Measurements from ENCODE around the gene AMFR. TPM values are rescaled to one million over a fixed set of nuclear protein-coding genes. Genes with fewer than 3 reads are reported as not detected.
"Not testable (repeated sequence)": the region's sequence is repeated elsewhere in the genome, so short reads cannot be mapped to it uniquely, and the experiment has no call there.

Gene AMFR
- total RNA-seq, 1 experiment from 2014 or later, result 25.6 TPM

GRCh38 chr16:56382459-56382858 is 42.9 kb downstream of the AMFR start:
- TF ChIP-seq, protein P1, sequence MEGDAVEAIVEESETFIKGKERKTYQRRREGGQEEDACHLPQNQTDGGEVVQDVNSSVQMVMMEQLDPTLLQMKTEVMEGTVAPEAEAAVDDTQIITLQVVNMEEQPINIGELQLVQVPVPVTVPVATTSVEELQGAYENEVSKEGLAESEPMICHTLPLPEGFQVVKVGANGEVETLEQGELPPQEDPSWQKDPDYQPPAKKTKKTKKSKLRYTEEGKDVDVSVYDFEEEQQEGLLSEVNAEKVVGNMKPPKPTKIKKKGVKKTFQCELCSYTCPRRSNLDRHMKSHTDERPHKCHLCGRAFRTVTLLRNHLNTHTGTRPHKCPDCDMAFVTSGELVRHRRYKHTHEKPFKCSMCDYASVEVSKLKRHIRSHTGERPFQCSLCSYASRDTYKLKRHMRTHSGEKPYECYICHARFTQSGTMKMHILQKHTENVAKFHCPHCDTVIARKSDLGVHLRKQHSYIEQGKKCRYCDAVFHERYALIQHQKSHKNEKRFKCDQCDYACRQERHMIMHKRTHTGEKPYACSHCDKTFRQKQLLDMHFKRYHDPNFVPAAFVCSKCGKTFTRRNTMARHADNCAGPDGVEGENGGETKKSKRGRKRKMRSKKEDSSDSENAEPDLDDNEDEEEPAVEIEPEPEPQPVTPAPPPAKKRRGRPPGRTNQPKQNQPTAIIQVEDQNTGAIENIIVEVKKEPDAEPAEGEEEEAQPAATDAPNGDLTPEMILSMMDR (conservative IDR thresholded peaks at IDR 0.05), result no peak
- Histone ChIP-seq H3K4me1 (ENCODE audit: insufficient read depth, low read length) (no peaks in the 10 kb centered on the region), H3K23me2 (ENCODE audit: insufficient read length, low read depth, low read length, poor library complexity, severe bottlenecking) (no peaks in the 10 kb centered on the region), H4K91ac (ENCODE audit: insufficient read length, low read depth, low read length) (no peak overlapping the region), H3K79me2 (ENCODE audit: insufficient read depth, low read length) (no peaks in the 10 kb centered on the region), H2BK20ac (ENCODE audit: low read depth, low read length, poor library complexity, severe bottlenecking) (no peak overlapping the region), H2BK5ac (ENCODE audit: insufficient read length, low read length) (no peak overlapping the region), H2BK12ac (ENCODE audit: insufficient read length, low read depth, low read length) (no peak overlapping the region), H4K20me1 (ENCODE audit: control insufficient read depth, insufficient read depth, insufficient read length) (peaks cover 3% of the 10 kb centered on the region), H3K9ac (ENCODE audit: extremely low read depth, insufficient read length, low read length) (no peak overlapping the region), H2BK120ac (ENCODE audit: low read depth, low read length, poor library complexity, severe bottlenecking) (no peak overlapping the region), H3T11ph (ENCODE audit: low read length) (no peak overlapping the region), H3K79me1 (ENCODE audit: insufficient read depth, low read depth, low read length, poor library complexity, severe bottlenecking) (no peaks in the 10 kb centered on the region), H3K56ac (ENCODE audit: insufficient read length, low read depth, low read length) (no peak overlapping the region), H3K4me2 (ENCODE audit: insufficient read depth, insufficient read length, low read length) (no peak overlapping the region), H3K27me3 (ENCODE audit: insufficient read depth, low read length) (no peaks in the 10 kb centered on the region), H3K18ac (ENCODE audit: insufficient read length, low read depth, low read length) (no peak overlapping the region), H2AFZ (ENCODE audit: low read length) (no peak overlapping the region), H3K14ac (ENCODE audit: insufficient read depth, low read length) (no peak overlapping the region), H4K5ac (ENCODE audit: insufficient read length, low read depth, low read length) (no peak overlapping the region), H3K4ac (ENCODE audit: low read depth, low read length) (no peak overlapping the region), H3K23ac (ENCODE audit: insufficient read length, low read depth, low read length) (no peak overlapping the region), H2BK15ac (ENCODE audit: low read depth, low read length) (no peak overlapping the region), H4K8ac (replicated peaks; ENCODE audit: insufficient read length, low read depth, low read length) (no peak overlapping the region), H3K9me3 (ENCODE audit: control insufficient read depth, low read depth, low read length) (peaks cover 14% of the 10 kb centered on the region), H3K27ac (ENCODE audit: insufficient read length, low read depth, low read length) (no peak overlapping the region), H2AK5ac (ENCODE audit: insufficient read length, low read length) (no peak overlapping the region)
- H3K4me3 Mint-ChIP-seq, result no peak overlapping the region
- no peaks in the 10 kb centered on the region for H3K4me1 Mint-ChIP-seq
- peaks cover 70 to 80% (median 76%) of the 10 kb centered on the region in 3 experiments for H3K36me3 Mint-ChIP-seq (ENCODE audit: insufficient read depth in 1 of 3, low read depth in 3 of 3)
- peaks cover 2% of the 10 kb centered on the region; the same call in 1 of the 2 replicates for H3K27me3 Mint-ChIP-seq (ENCODE audit: low read depth)
- whole genome bisulfite sequencing (ENCODE audit: extremely low coverage, insufficient read length, low lambda C conversion rate), result no CpG with 5 or more reads among the region's 4 CpGs
- no peak overlapping the region for H3K27ac Mint-ChIP-seq
- peaks cover 32 to 34% of the 10 kb centered on the region in 2 experiments for H3K9me3 Mint-ChIP-seq
- DNase-seq, result no peak

- not testable (repeated sequence) for H2BK15ac ChIP-seq (ENCODE audit: low read depth, low read length); H3K14ac ChIP-seq (ENCODE audit: insufficient read depth, low read length); H3K79me1 ChIP-seq (ENCODE audit: insufficient read depth, low read depth, low read length, poor library complexity, severe bottlenecking); H3K23me2 ChIP-seq (ENCODE audit: insufficient read length, low read depth, low read length, poor library complexity, severe bottlenecking); H3K4me2 ChIP-seq (ENCODE audit: insufficient read depth, insufficient read length, low read length); H2AFZ ChIP-seq (ENCODE audit: low read length); H3K56ac ChIP-seq (ENCODE audit: insufficient read length, low read depth, low read length); H2BK20ac ChIP-seq (ENCODE audit: low read depth, low read length, poor library complexity, severe bottlenecking); H3K27ac ChIP-seq (ENCODE audit: insufficient read length, low read depth, low read length); H2AK5ac ChIP-seq (ENCODE audit: insufficient read length, low read length); H3K4me1 ChIP-seq (ENCODE audit: insufficient read depth, low read length); H2BK12ac ChIP-seq (ENCODE audit: insufficient read length, low read depth, low read length); DNase-seq; H4K8ac ChIP-seq (replicated peaks; ENCODE audit: insufficient read length, low read depth, low read length); H3T11ph ChIP-seq (ENCODE audit: low read length); H3K18ac ChIP-seq (ENCODE audit: insufficient read length, low read depth, low read length); H3K4me1 Mint-ChIP-seq; H4K20me1 ChIP-seq (ENCODE audit: control insufficient read depth, insufficient read depth, insufficient read length); H2BK5ac ChIP-seq (ENCODE audit: insufficient read length, low read length); H3K27me3 Mint-ChIP-seq (ENCODE audit: low read depth); H3K27ac Mint-ChIP-seq; H2BK120ac ChIP-seq (ENCODE audit: low read depth, low read length, poor library complexity, severe bottlenecking); H4K5ac ChIP-seq (ENCODE audit: insufficient read length, low read depth, low read length); H3K4ac ChIP-seq (ENCODE audit: low read depth, low read length); H3K79me2 ChIP-seq (ENCODE audit: insufficient read depth, low read length); H3K23ac ChIP-seq (ENCODE audit: insufficient read length, low read depth, low read length); H3K27me3 ChIP-seq (ENCODE audit: insufficient read depth, low read length); H4K91ac ChIP-seq (ENCODE audit: insufficient read length, low read depth, low read length); H3K9ac ChIP-seq (ENCODE audit: extremely low read depth, insufficient read length, low read length); H3K4me3 Mint-ChIP-seq
- no CpG with 5 or more reads among the region's 3 CpGs for WGBS (ENCODE audit: extremely low coverage, insufficient read length, low lambda C conversion rate)
- Mint-ChIP-seq H3K9me3 (peaks cover 32 to 34% of the 10 kb centered on the region in 2 experiments), H3K36me3 (ENCODE audit: insufficient read depth in 1 of 3, low read depth in 3 of 3) (peaks cover 69 to 81% (median 74%) of the 10 kb centered on the region in 3 experiments)
- H3K9me3 ChIP-seq (ENCODE audit: control insufficient read depth, low read depth, low read length), result peaks cover 14% of the 10 kb centered on the region
Observed at GRCh38 chr16:56380778-56381485, 44.4 kb downstream of the AMFR start.
